ENCODE data around the gene GOLIM4.

Gene GOLIM4

DNA sequence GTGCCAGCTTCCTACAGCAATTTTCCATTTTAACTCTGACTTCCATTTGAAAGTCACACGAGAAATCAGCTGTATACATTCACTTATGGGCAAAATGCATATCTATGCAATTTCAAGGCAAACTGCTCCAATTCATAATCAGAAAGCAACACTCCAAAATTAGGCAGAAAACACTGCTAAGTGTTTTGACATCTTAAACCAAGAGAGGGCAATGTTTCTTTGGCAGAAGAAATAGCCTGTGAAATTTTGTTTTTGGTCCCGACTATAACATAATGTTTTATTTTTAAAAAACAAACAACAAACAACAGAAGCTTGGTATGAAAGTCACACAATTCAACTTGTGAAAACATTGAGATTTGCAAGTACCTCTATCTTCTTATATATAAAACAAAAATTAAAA lies 42.6 kb downstream of the GOLIM4 start:
- H3K4me3 ChIP-seq (ENCODE audit: low read depth, low read length), result no peak overlapping the region
- TF ChIP-seq, protein P1, sequence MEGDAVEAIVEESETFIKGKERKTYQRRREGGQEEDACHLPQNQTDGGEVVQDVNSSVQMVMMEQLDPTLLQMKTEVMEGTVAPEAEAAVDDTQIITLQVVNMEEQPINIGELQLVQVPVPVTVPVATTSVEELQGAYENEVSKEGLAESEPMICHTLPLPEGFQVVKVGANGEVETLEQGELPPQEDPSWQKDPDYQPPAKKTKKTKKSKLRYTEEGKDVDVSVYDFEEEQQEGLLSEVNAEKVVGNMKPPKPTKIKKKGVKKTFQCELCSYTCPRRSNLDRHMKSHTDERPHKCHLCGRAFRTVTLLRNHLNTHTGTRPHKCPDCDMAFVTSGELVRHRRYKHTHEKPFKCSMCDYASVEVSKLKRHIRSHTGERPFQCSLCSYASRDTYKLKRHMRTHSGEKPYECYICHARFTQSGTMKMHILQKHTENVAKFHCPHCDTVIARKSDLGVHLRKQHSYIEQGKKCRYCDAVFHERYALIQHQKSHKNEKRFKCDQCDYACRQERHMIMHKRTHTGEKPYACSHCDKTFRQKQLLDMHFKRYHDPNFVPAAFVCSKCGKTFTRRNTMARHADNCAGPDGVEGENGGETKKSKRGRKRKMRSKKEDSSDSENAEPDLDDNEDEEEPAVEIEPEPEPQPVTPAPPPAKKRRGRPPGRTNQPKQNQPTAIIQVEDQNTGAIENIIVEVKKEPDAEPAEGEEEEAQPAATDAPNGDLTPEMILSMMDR (IDR thresholded peaks at IDR 0.05; ENCODE audit: borderline replicate concordance, insufficient read depth, low read depth, low read length), result peak; percentile 8; the same call in 1 of the 2 replicates

DNA sequence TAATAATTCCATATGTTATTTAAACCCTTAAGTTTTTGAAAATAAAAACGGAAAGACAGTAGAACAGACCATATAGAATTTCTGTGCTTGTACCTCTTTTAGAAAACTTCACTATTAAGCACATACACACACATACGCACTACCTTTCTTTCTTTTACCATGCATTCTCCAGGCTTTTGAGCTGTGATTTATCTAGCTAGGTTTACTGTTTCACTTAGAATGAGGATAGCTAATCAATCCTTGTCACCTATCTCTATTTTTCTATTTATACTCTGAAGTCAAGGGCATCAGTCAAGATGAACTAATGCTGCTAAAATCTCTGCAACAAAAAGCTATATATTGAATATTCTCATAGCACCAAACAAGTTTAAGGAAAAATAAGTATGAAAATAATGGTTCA lies 43.2 kb downstream of the GOLIM4 start:
- TF ChIP-seq, protein P1 (IDR thresholded peaks at IDR 0.05; ENCODE audit: borderline replicate concordance, insufficient read depth, low read depth, low read length), result no peak
- H3K4me3 ChIP-seq (ENCODE audit: low read depth, low read length), result no peak overlapping the region

DNA sequence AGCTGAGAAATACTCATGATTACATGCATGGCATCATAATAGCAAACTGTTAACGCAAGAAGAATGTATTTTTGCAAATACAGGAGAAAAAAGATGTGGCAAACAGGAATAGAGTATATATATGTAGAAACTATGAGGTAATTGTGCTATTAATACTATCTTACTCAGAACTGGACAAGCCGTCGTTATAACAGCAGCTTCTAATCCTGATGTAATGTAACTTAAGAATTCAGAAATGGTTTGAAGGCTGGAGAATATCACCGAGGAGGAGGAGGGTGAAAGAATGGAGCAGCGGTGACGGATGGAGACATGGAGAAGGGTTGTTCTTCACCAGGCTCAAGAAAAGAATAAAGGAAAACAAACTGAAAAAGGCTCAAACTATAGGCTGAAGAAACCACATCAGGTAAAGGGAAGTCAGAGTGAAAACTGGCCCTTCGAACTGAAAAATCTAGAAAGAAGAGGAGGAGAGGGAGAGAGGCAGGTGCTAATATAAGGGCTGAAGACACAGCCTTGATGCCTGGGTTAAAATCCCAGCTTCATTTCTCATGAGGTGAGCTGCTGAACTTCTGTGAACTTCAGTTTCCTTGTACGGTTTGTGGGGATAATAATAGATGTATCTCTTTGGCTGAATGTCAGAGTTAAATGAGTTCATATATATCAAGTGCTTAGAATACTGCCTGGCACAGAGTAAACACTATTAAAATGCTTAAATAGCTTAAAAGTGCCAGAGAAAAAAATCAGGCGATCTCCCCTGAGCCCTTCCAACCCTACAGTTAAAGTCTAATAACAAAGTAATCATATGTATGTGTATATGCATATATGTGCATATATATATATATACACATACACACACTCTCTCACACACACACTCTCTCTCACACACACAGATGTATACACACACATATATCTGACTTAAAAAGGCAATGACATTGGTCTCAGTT lies 43.9 kb downstream of the GOLIM4 start:
- H3K4me3 ChIP-seq (ENCODE audit: low read depth, low read length), result no peak overlapping the region
- TF ChIP-seq, protein P1 (IDR thresholded peaks at IDR 0.05; ENCODE audit: borderline replicate concordance, insufficient read depth, low read depth, low read length), result no peak

DNA sequence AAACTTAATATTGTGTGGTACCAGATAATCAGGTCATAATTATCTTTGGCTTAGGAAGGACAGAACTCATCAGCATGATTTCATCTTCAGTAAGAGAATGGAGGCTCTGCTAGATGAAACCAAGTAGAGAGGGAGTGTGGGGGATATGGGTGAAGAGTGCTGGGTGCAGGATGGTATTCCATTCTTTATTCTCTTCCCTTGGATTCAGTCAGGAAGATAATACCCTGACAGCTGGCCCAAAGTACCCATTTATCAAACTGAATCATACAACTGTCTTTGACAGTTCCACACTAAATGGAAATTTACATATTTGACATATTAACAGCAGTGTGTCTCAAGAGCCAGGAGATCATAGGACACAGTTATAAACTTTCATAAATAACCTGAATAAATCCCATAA lies 44.7 kb downstream of the GOLIM4 start:
- H3K4me3 ChIP-seq (ENCODE audit: low read depth, low read length), result no peak overlapping the region
- TF ChIP-seq, protein P1 (IDR thresholded peaks at IDR 0.05; ENCODE audit: borderline replicate concordance, insufficient read depth, low read depth, low read length), result no peak

DNA sequence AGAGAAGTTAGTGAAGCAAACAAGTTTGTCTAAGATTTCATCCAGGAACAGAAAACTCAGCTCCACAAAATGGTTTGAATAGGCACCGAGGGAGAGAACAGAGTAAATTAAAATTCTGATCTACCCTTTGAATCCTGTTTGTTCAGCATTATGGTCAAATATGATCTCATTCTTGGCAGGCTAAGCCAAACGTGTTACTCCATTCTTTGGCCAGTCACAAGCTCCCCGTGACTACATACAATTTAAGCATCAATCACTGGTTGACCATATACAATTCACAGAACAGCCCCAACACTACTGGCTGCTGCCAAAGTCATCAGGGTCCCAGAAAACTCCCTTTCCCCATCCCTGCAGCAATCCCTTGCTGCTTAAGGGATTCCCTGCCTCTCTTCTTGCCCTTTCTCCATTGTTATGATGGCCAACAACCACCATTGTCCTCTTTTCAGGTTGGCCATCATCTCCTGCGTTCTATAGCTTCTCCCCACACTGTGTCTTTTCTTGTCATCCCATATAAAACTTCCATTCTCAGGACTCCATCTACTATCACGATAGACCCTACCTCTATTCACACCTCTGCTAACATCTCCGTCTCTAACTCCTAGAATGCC lies 46.3 kb downstream of the GOLIM4 start:
- TF ChIP-seq, protein P1 (IDR thresholded peaks at IDR 0.05; ENCODE audit: borderline replicate concordance, insufficient read depth, low read depth, low read length), result no peak
- H3K4me3 ChIP-seq (ENCODE audit: low read depth, low read length), result no peak overlapping the region

DNA sequence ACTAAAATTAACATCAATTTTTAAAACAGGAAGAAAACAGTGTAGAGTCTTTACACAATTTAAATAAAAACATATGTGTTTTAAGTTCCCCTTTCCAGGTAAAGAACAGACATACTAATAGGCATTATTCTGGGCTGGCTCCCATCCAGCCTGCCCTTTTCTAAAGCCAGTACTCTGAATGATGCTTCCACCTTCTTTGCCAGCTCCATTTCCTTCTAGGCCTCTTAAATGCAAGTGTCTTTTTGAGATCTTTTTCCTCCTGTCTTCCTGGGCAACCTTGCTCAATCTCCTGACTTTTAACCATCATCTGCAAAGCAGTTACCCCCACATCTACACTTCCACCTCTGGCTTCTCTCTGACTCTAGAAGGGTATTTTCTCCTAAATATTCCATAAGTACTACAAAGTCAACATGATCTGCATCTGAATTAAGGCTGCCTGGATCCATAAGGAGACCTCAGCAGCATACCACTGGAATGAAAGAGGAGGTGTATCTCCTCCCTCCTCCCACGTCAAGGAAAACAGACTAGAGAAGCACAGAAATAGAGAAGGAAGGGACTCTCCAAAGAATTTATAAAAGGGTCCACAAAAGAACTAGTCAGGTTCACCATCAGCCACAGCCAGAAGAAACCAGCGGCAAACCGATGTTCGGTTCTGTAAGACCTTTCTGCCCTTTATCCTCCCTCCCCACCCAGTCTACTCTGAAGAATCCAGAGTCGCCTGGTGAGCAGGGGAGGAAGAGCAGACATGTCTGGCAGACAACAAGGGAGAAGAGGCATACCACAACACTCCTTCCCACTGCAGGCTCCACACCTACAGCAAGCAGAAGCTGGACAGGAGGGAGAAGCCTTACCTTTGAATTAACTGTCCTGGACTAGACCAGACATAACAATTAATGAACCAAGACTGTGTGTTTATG lies 47.1 kb downstream of the GOLIM4 start:
- TF ChIP-seq, protein P1 (IDR thresholded peaks at IDR 0.05; ENCODE audit: borderline replicate concordance, insufficient read depth, low read depth, low read length), result no peak
- H3K4me3 ChIP-seq (ENCODE audit: low read depth, low read length), result no peak overlapping the region

All from GM12875 (cell line).